ENCODE measurements around the gene ERFE. TPM values are rescaled to one million over a fixed set of nuclear protein-coding genes. Genes with fewer than 3 reads are reported as not detected.

The ERFE gene
- total RNA-seq, 1 donor from 2014 or later, result 0.44 TPM

GRCh38 chr2:238159661-238160205 lies 963 bp downstream of the ERFE start:
- intact Hi-C loops (cut with micrococcal nuclease), result no loop called here
- no peaks in the 10 kb centered on the region for H3K36me3 ChIP-seq
- no peaks in the 10 kb centered on the region for H3K9me3 ChIP-seq (replicated peaks)
- peak; percentile 10 for DNase-seq
- peak overlapping the region; percentile 52 for H3K4me3 ChIP-seq
- H3K4me1 ChIP-seq, result peaks cover 32% of the 10 kb centered on the region
- TF ChIP-seq CTCF (IDR thresholded peaks at IDR 0.05; ENCODE audit: borderline replicate concordance), result no peak
- peaks cover 67% of the 10 kb centered on the region for H3K27me3 ChIP-seq (ENCODE audit: low read depth)
- H3K27ac ChIP-seq (replicated peaks), result no peak overlapping the region

GRCh38 chr2:238160206-238161129 lies 1.7 kb downstream of the ERFE start:
- Histone ChIP-seq H3K27me3 (ENCODE audit: low read depth) (peaks cover 70% of the 10 kb centered on the region), H3K4me3 (no peak overlapping the region)
- DNase-seq, result peak; percentile 11

GRCh38 chr2:238161291-238162051 lies 2.7 kb downstream of the ERFE start:
- no peak for TF ChIP-seq CTCF (IDR thresholded peaks at IDR 0.05; ENCODE audit: borderline replicate concordance)
- no peak overlapping the region for H3K27ac ChIP-seq (replicated peaks)
- H3K27me3 ChIP-seq (ENCODE audit: low read depth), result peaks cover 70% of the 10 kb centered on the region
- H3K9me3 ChIP-seq (replicated peaks), result no peaks in the 10 kb centered on the region
- intact Hi-C loops (cut with micrococcal nuclease), result no loop called here
- DNase-seq, result peak; percentile 13
- no peak overlapping the region for H3K4me3 ChIP-seq
- peaks cover 32% of the 10 kb centered on the region for H3K4me1 ChIP-seq
- H3K36me3 ChIP-seq, result no peaks in the 10 kb centered on the region

More at GRCh38 chr2:238160206-238161129, 1.7 kb downstream of the ERFE start:
- no peaks in the 10 kb centered on the region for H3K9me3 ChIP-seq (replicated peaks)
- H3K36me3 ChIP-seq, result no peaks in the 10 kb centered on the region
- no peak overlapping the region for H3K27ac ChIP-seq (replicated peaks)
- peak; percentile 36 for TF ChIP-seq CTCF (IDR thresholded peaks at IDR 0.05; ENCODE audit: borderline replicate concordance)
- intact Hi-C loops (cut with micrococcal nuclease), result no loop called here
- peaks cover 32% of the 10 kb centered on the region for H3K4me1 ChIP-seq

GRCh38 chr2:238162251-238162845 lies 3.6 kb downstream of the ERFE start:
- intact Hi-C loops (cut with micrococcal nuclease), result no loop called here
- peak; percentile 13 for DNase-seq
- peaks cover 70% of the 10 kb centered on the region for H3K27me3 ChIP-seq (ENCODE audit: low read depth)

More at GRCh38 chr2:238162251-238162845, 3.6 kb downstream of the ERFE start:
- no peak overlapping the region for H3K4me3 ChIP-seq
- no peak for TF ChIP-seq CTCF (IDR thresholded peaks at IDR 0.05; ENCODE audit: borderline replicate concordance)
- H3K27ac ChIP-seq (replicated peaks), result no peak overlapping the region
- H3K9me3 ChIP-seq (replicated peaks), result no peaks in the 10 kb centered on the region
- peaks cover 32% of the 10 kb centered on the region for H3K4me1 ChIP-seq
- H3K36me3 ChIP-seq, result no peaks in the 10 kb centered on the region

Measured in left ventricle myocardium inferior (tissue), 1 donor.